H1 (cell line): Measurements from ENCODE around the gene ITGA11. TPM values are rescaled to one million over a fixed set of nuclear protein-coding genes. Genes with fewer than 3 reads are reported as not detected.

Experiments
- CTCF ChIA-PET: fragments of 300-600 bp; sonication (Branson Sonifier 250); formaldehyde crosslinking; loops from one replicate; lab custom pipeline; 2021; ENCODE audit not compliant: partially characterized antibody; lab: Charles Lee
- POLR2A ChIA-PET: fragments of 300-600 bp; sonication (Branson Sonifier 250); formaldehyde crosslinking; loops from one replicate; lab custom pipeline; 2021; ENCODE audit warnings: inconsistent platforms; ENCODE audit not compliant: partially characterized antibody; lab: Charles Lee
- DNase-seq, 2 experiments: peaks; one replicate each; pipeline versions ENCODE4 v3.0.0 to v3.0.0-alpha.2; 2010 to 2022; ENCODE audit warnings: low spot score in 2 of 2, low read depth in 1 of 2, mixed read lengths in 1 of 2
- FAIRE-seq: peaks from 2 replicates; lab custom pipeline; 2011; peaks lifted over from hg19 to GRCh38; lab: Jason Lieb, UNC
- H2AFZ ChIP-seq: 2 replicates; pipeline ENCODE4 v1.8.1; 2012; ENCODE audit warnings: low read length, inconsistent platforms
- H2AK5ac ChIP-seq: 2 replicates; pipeline ENCODE4 v1.6.1; 2013; ENCODE audit warnings: low read depth, low read length
- H2BK120ac ChIP-seq: replicated peaks from 2 replicates; pipeline ENCODE3; 2013; ENCODE audit warnings: low read depth, low read length, inconsistent platforms
- H2BK12ac ChIP-seq: 2 replicates; pipeline ENCODE4 v1.6.1; 2013; ENCODE audit warnings: low read depth, low read length
- H2BK15ac ChIP-seq: 2 replicates; pipeline ENCODE4 v1.6.1; 2013; ENCODE audit warnings: low read length
- H2BK20ac ChIP-seq: 2 replicates; pipeline ENCODE4 v1.6.1; 2013; ENCODE audit warnings: low read length
- H2BK5ac ChIP-seq: 2 replicates; pipeline ENCODE4 v1.6.1; 2013; ENCODE audit warnings: low read depth, low read length
- H3K14ac ChIP-seq: 2 replicates; pipeline ENCODE4 v1.6.1; 2013; ENCODE audit warnings: inconsistent platforms; ENCODE audit not compliant: insufficient read length
- H3K18ac ChIP-seq: 2 replicates; pipeline ENCODE4 v1.6.1; 2013; ENCODE audit warnings: low read length; ENCODE audit errors: extremely low read depth
- H3K23ac ChIP-seq: 2 replicates; pipeline ENCODE4 v1.6.1; 2013; ENCODE audit warnings: inconsistent platforms; ENCODE audit not compliant: insufficient read length
- H3K23me2 ChIP-seq: 2 replicates; pipeline ENCODE4 v1.6.1; 2013; ENCODE audit warnings: low read depth, low read length
- H3K27ac ChIP-seq: 2 replicates; pipeline ENCODE4 v1.6.1; 2011; ENCODE audit warnings: low read depth, low read length, inconsistent platforms
- H3K27me3 ChIP-seq, 4 experiments: replicated peaks in 1 of 4; 1 replicate in 1 of 4; 2 replicates in 3 of 4; pipeline versions ENCODE4 v1.6.1 to v1.8.1; 2011 to 2013; ENCODE audit warnings: low read length in 3 of 4, mild to moderate bottlenecking in 3 of 4, inconsistent platforms in 2 of 4, mixed read lengths in 2 of 4, moderate library complexity in 1 of 4; ENCODE audit not compliant: control insufficient read depth in 3 of 4, insufficient read depth in 3 of 4; ENCODE audit errors: extremely low read depth in 1 of 4
- H3K36me3 ChIP-seq, 4 experiments: 2 replicates each; pipeline versions ENCODE4 v1.6.1 to v1.8.1; 2011 to 2013; ENCODE audit warnings: mild to moderate bottlenecking in 4 of 4, low read length in 3 of 4, moderate library complexity in 2 of 4, control low read depth in 1 of 4, inconsistent platforms in 1 of 4; ENCODE audit not compliant: insufficient read depth in 4 of 4, control insufficient read depth in 2 of 4
- H3K4ac ChIP-seq: replicated peaks from 2 replicates; pipeline ENCODE3; 2013; ENCODE audit warnings: low read length, low read depth, mixed read lengths, inconsistent platforms; ENCODE audit not compliant: insufficient read length
- H3K4me1 ChIP-seq, 4 experiments: replicated peaks in 1 of 4; 1 replicate in 1 of 4; 2 replicates in 3 of 4; pipeline versions ENCODE4 v1.6.1 to v1.8.1; 2011 to 2013; ENCODE audit warnings: low read length in 3 of 4, inconsistent platforms in 2 of 4, mixed read lengths in 1 of 4; ENCODE audit not compliant: insufficient read depth in 4 of 4, control insufficient read depth in 3 of 4
- H3K4me2 ChIP-seq, 2 experiments: 2 replicates each; pipeline versions ENCODE4 v1.6.1 to v1.8.1; 2011 to 2013; ENCODE audit warnings: low read depth in 2 of 2, low read length in 2 of 2, control low read depth in 1 of 2, inconsistent platforms in 1 of 2, mild to moderate bottlenecking in 1 of 2; ENCODE audit not compliant: insufficient read depth in 1 of 2
- H3K4me3 ChIP-seq, 4 experiments: fragments of 200-600, 300-600 bp in 1 of 4; sonication (generic), shearing (Covaris generic), sonication (Bioruptor Twin) in 1 of 4; 2 replicates each; pipeline versions ENCODE4 v1.5.1 to v1.8.1; 2011 to 2016; ENCODE audit warnings: low read length in 4 of 4, low read depth in 3 of 4, control low read depth in 2 of 4, inconsistent platforms in 2 of 4, mild to moderate bottlenecking in 2 of 4, mixed read lengths in 1 of 4, moderate library complexity in 1 of 4; ENCODE audit not compliant: insufficient read depth in 2 of 4; ENCODE audit errors: extremely low read depth in 1 of 4
- H3K56ac ChIP-seq: replicated peaks from 2 replicates; pipeline ENCODE3; 2013; ENCODE audit warnings: low read depth, mild to moderate bottlenecking, mixed read lengths, low read length, inconsistent platforms; ENCODE audit not compliant: insufficient read length
- H3K79me1 ChIP-seq: 2 replicates; pipeline ENCODE4 v1.6.1; 2013; ENCODE audit warnings: low read depth, low read length, control low read depth
- H3K79me2 ChIP-seq, 2 experiments: 2 replicates each; pipeline versions ENCODE4 v1.6.1 to v1.8.1; 2012 to 2013; ENCODE audit warnings: low read length in 2 of 2, mild to moderate bottlenecking in 2 of 2, inconsistent platforms in 1 of 2; ENCODE audit not compliant: insufficient read depth in 2 of 2, control insufficient read depth in 1 of 2
- H3K9ac ChIP-seq, 4 experiments: replicated peaks in 1 of 4; 1 replicate in 1 of 4; 2 replicates in 3 of 4; pipeline versions ENCODE4 v1.6.1 to v1.8.1; 2011 to 2013; ENCODE audit warnings: low read depth in 3 of 4, low read length in 3 of 4, control low read depth in 2 of 4, mild to moderate bottlenecking in 2 of 4, moderate library complexity in 2 of 4, inconsistent platforms in 1 of 4; ENCODE audit errors: extremely low read depth in 1 of 4
- H3K9me3 ChIP-seq, 2 experiments: 2 replicates each; pipeline versions ENCODE4 v1.6.1 to v1.8.1; 2012 to 2013; ENCODE audit warnings: mild to moderate bottlenecking in 2 of 2, moderate library complexity in 2 of 2, control low read depth in 1 of 2, inconsistent platforms in 1 of 2, low read depth in 1 of 2, low read length in 1 of 2, mixed read lengths in 1 of 2; ENCODE audit not compliant: insufficient read depth in 2 of 2
- H4K20me1 ChIP-seq, 2 experiments: replicated peaks in 1 of 2; 2 replicates each; pipeline versions ENCODE3 to v1.8.1; 2011 to 2013; ENCODE audit warnings: inconsistent platforms in 2 of 2, low read length in 2 of 2, mild to moderate bottlenecking in 1 of 2; ENCODE audit not compliant: insufficient read depth in 2 of 2, control insufficient read depth in 1 of 2
- H4K5ac ChIP-seq: 2 replicates; pipeline ENCODE4 v1.6.1; 2013; ENCODE audit warnings: low read length, low read depth, mixed read lengths, inconsistent platforms; ENCODE audit not compliant: insufficient read length
- H4K8ac ChIP-seq: 2 replicates; pipeline ENCODE4 v1.8.0; 2013; ENCODE audit warnings: mild to moderate bottlenecking, moderate library complexity, low read length, inconsistent platforms; ENCODE audit not compliant: insufficient read depth; ENCODE audit errors: extremely low read depth
- H4K91ac ChIP-seq: replicated peaks from 2 replicates; pipeline ENCODE3; 2013; ENCODE audit warnings: low read length, mixed read lengths, inconsistent platforms; ENCODE audit not compliant: insufficient read length
- BACH1 ChIP-seq: IDR thresholded peaks from 2 replicates; pipeline ENCODE4 v1.6.1; 2012; ENCODE audit warnings: low read length, improper control_type of control experiment
- CHD1 ChIP-seq: IDR thresholded peaks from 2 replicates; pipeline ENCODE4 v1.6.1; 2012; ENCODE audit warnings: low read depth, low read length, improper control_type of control experiment
- CHD2 ChIP-seq: IDR thresholded peaks from 2 replicates; pipeline ENCODE4 v1.6.1; 2012; ENCODE audit warnings: low read length, improper control_type of control experiment
- CTCF ChIP-seq, 3 experiments: IDR thresholded peaks; 1 replicate in 2 of 3; 2 replicates in 1 of 3; pipeline versions ENCODE4 v1.5.1 to v1.6.1; 2011; ENCODE audit warnings: low read length in 3 of 3, mild to moderate bottlenecking in 3 of 3, inconsistent platforms in 2 of 3, low read depth in 1 of 3, moderate library complexity in 1 of 3; ENCODE audit not compliant: insufficient read depth in 1 of 3; ENCODE audit errors: control extremely low read depth in 1 of 3
- EP300 ChIP-seq, 2 experiments: IDR thresholded peaks; 1 replicate in 1 of 2; 2 replicates in 1 of 2; pipeline ENCODE4 v1.6.1; 2011 to 2012; ENCODE audit warnings: low read depth in 2 of 2, low read length in 2 of 2, mild to moderate bottlenecking in 2 of 2, borderline replicate concordance in 1 of 2, inconsistent platforms in 1 of 2, moderate library complexity in 1 of 2
- JUND ChIP-seq: IDR thresholded peaks from 2 replicates; pipeline ENCODE4 v1.6.1; 2011; ENCODE audit warnings: mild to moderate bottlenecking, improper control_type of control experiment, low read length
- NANOG ChIP-seq: IDR thresholded peaks from 2 replicates; pipeline ENCODE4 v1.6.1; 2011; ENCODE audit warnings: low read length, low read depth, mild to moderate bottlenecking, inconsistent platforms; ENCODE audit not compliant: insufficient read depth, poor library complexity, severe bottlenecking
- PHF8 ChIP-seq: fragments of 200-600 bp; sonication (generic); conservative IDR thresholded peaks from 2 replicates; pipeline ENCODE4 v1.7.1; 2012; ENCODE audit warnings: low read depth, mild to moderate bottlenecking, inconsistent platforms, low read length, moderate library complexity
- SIN3A ChIP-seq, 2 experiments: IDR thresholded peaks in 1 of 2; conservative IDR thresholded peaks in 1 of 2; 2 replicates each; pipeline ENCODE4 v1.6.1; 2011 to 2012; ENCODE audit warnings: low read length in 2 of 2, improper control_type of control experiment in 1 of 2, low read depth in 1 of 2, mild to moderate bottlenecking in 1 of 2
- ZNF274 ChIP-seq: IDR thresholded peaks from 2 replicates; pipeline ENCODE4 v1.7.0; 2012; ENCODE audit warnings: low read length, borderline replicate concordance; ENCODE audit errors: extremely low read depth
- WGBS, 2 experiments: shearing (Covaris generic) in 1 of 2; methylation state at CpG; one replicate each; pipeline versions ENCODE4 v1.1.6 to v1.1.7; 2013 to 2015; ENCODE audit warnings: low lambda C conversion rate in 2 of 2, mixed read lengths in 2 of 2, inconsistent platforms in 1 of 2, low coverage in 1 of 2, missing lambda C conversion rate in 1 of 2; ENCODE audit not compliant: insufficient replicate concordance in 2 of 2, insufficient coverage in 1 of 2, insufficient read length in 1 of 2; ENCODE audit errors: extremely low coverage in 1 of 2, missing lambda C conversion rate in 1 of 2; 5-methylcytosine and 5-hydroxymethylcytosine counted together
- polyA plus RNA-seq, 7 experiments: library from polyadenylated mRNA; depleted of rRNA in 3 of 7; stranded (reverse) in 5 of 7; unstranded in 2 of 7; fragments of >200 nt in 5 of 7; fragments of 200-250 nt in 2 of 7; gene quantifications; 1 replicate in 5 of 7; 2 replicates in 1 of 7; 4 replicates in 1 of 7; pipeline versions ENCODE4 v1.2.1 to v1.2.3, GENCODE V29; 2011 to 2013; ENCODE audit warnings: missing spikeins in 2 of 7, mixed read lengths in 2 of 7
- total RNA-seq: library from RNA; stranded (reverse); fragmentation: NEBNext Ultra II Directional; extraction: Animal tissue kit (Norgen Biotek cat#: 25700); gene quantifications from 2 replicates; pipeline ENCODE4 v1.2.1, GENCODE V29; 2021

Gene ITGA11
- total and polyA plus RNA-seq, 2 of the 8 experiments (the other 6 are each of a cell fraction or from before 2014, with no cell fraction given) = 0.05 to 0.06 TPM

DNA sequence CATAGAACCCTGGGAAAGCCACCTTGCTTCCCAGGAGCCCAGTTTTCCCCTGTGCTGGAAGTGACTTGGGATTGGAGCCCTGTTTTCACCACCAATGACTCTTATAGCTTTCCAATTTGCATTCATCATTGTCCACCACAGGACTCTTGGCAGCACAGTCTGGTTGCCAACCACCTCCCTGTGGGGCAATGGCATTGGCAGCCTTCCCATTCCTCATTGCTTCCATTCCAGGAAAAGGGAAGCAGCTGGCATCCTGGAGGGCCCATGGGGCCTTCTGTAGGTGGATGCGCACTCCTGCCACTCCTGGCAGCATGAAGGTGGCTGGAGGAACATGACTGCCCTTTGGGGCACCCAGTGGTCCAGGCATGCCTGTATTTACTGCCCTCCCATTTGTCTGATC lies 96.7 kb downstream of the ITGA11 start:
- no peak overlapping the region for H4K5ac ChIP-seq
- H2AK5ac ChIP-seq = no peak overlapping the region
- H3K4me2 ChIP-seq = no peak overlapping the region
- H4K8ac ChIP-seq = no peak overlapping the region
- no peak for DNase-seq
- no peak overlapping the region for H3K14ac ChIP-seq
- 0 out of 2 replicates have a peak, but pooled peaks cover 2% of the 10 kb centered on the region for H3K23me2 ChIP-seq
- no peak overlapping the region for H2BK15ac ChIP-seq
- H3K27me3 ChIP-seq = no peaks in the 10 kb centered on the region
- no peak overlapping the region for H3K9ac ChIP-seq
- H3K79me2 ChIP-seq = no peaks in the 10 kb centered on the region
- no peaks in the 10 kb centered on the region for H3K79me1 ChIP-seq
- no peak overlapping the region for H3K56ac ChIP-seq
- ChIA-PET POLR2A (interaction anchor here (2.2 kb wide), 1 partner anchor 57 kb away, joined by 5 read pairs; the partner anchor contains the start of gene FEM1B), CTCF (interaction anchor here (0.9 to 3.8 kb wide), 8 partner anchors 10 to 29 kb away, joined by 3 to 15 read pairs (median 6); no protein-coding TSS in a partner anchor)
- no peak overlapping the region for H2BK20ac ChIP-seq
- no peaks in the 10 kb centered on the region for H4K20me1 ChIP-seq
- no peak overlapping the region for H3K23ac ChIP-seq
- H2BK120ac ChIP-seq = no peak overlapping the region
- no peaks in the 10 kb centered on the region for H3K9me3 ChIP-seq
- no peak overlapping the region for H2BK5ac ChIP-seq
- no peak overlapping the region for H3K4ac ChIP-seq
- no peak for FAIRE-seq
- H2BK12ac ChIP-seq = no peak overlapping the region
- H3K4me3 ChIP-seq = no peak overlapping the region
- no peak overlapping the region for H3K27ac ChIP-seq
- no peaks in the 10 kb centered on the region for H3K36me3 ChIP-seq
- H2AFZ ChIP-seq = no peak overlapping the region
- H3K18ac ChIP-seq = no peak overlapping the region
- WGBS, 2 experiments = 100% methylated on average over 1 of the region's 1 CpG; no CpG with 5 or more reads in 1 of the 2 experiments
- H3K4me1 ChIP-seq = peaks cover 2 to 7% (median 6%) of the 10 kb centered on the region in 4 experiments; a peak in 4 of 7 replicates
- H4K91ac ChIP-seq = no peak overlapping the region
- TF ChIP-seq EP300 (IDR thresholded peaks at IDR 0.05; ENCODE audit: borderline replicate concordance in 1 of 2, low read depth in 2 of 2, low read length in 2 of 2) (no peak), CHD2 (no peak), NANOG (no peak), PHF8 (no peak), ZNF274 (no peak), CHD1 (no peak), SIN3A (conservative IDR thresholded peaks at IDR 0.05 in 1 of 2, IDR thresholded peaks at IDR 0.05 in 1 of 2; ENCODE audit: low read depth in 1 of 2, low read length in 2 of 2) (no peak), BACH1 (no peak), CTCF (IDR thresholded peaks at IDR 0.05; ENCODE audit: control extremely low read depth in 1 of 3, insufficient read depth in 1 of 3, low read depth in 1 of 3, low read length in 3 of 3) (no peak), JUND (no peak)
